Lung (tissue), 12 donors: Measurements from ENCODE around the gene KRTAP9-9. TPM values are rescaled to one million over a fixed set of nuclear protein-coding genes. Genes with fewer than 3 reads are reported as not detected.

ENCODE experiments used
- ATAC-seq: fragments of 200-7000 bp; cut with Tn5 transposase; one replicate; pipeline ENCODE4 v1.9.1; 2020; ENCODE audit warnings: moderate number of reproducible peaks; ENCODE audit not compliant: insufficient read depth, low FRiP score
- DNase-seq, 3 donors: peaks; one replicate each; pipeline ENCODE4 v3.0.0-alpha.2; 2013 to 2017
- H3K27ac ChIP-seq, 2 donors: one replicate each; pipeline ENCODE4 v1.5.1; 2013; ENCODE audit warnings: mild to moderate bottlenecking in 2 of 2, moderate library complexity in 2 of 2, control low read depth in 1 of 2, inconsistent platforms in 1 of 2, low read depth in 1 of 2, low read length in 1 of 2
- H3K27me3 ChIP-seq, 3 donors: one replicate each; pipeline ENCODE4 v1.5.1; 2013; ENCODE audit warnings: low read length in 2 of 3; ENCODE audit not compliant: control insufficient read depth in 3 of 3, insufficient read depth in 3 of 3
- H3K36me3 ChIP-seq, 4 donors: one replicate each; pipeline ENCODE4 v1.5.1; 2013; ENCODE audit warnings: low read length in 4 of 4, mild to moderate bottlenecking in 1 of 4, moderate library complexity in 1 of 4; ENCODE audit not compliant: control insufficient read depth in 4 of 4, insufficient read depth in 4 of 4
- H3K4me1 ChIP-seq, 5 donors: one replicate each; pipeline ENCODE4 v1.5.1; 2013; ENCODE audit warnings: low read length in 5 of 5, mild to moderate bottlenecking in 2 of 5, moderate library complexity in 1 of 5; ENCODE audit not compliant: control insufficient read depth in 5 of 5, insufficient read depth in 5 of 5
- H3K4me3 ChIP-seq: one replicate; pipeline ENCODE4 v1.5.1; 2013; ENCODE audit warnings: mild to moderate bottlenecking, control low read depth, moderate library complexity
- H3K9ac ChIP-seq, 2 donors: one replicate each; pipeline ENCODE4 v1.5.1; 2013; ENCODE audit warnings: low read length in 2 of 2, control low read depth in 1 of 2; ENCODE audit not compliant: insufficient read depth in 1 of 2
- H3K9me3 ChIP-seq, 4 donors: one replicate each; pipeline ENCODE4 v1.5.1; 2013; ENCODE audit warnings: low read length in 3 of 4, mild to moderate bottlenecking in 1 of 4, moderate library complexity in 1 of 4; ENCODE audit not compliant: control insufficient read depth in 4 of 4, insufficient read depth in 3 of 4
- WGBS, 2 donors: extraction: QIAGEN DNeasy Blood & Tissue Kit; methylation state at CpG; one replicate each; pipeline ENCODE4 v1.1.7; 2013; 5-methylcytosine and 5-hydroxymethylcytosine counted together
- polyA plus RNA-seq, 2 donors: library from polyadenylated mRNA; stranded (reverse); fragments of 200-250 nt; gene quantifications; one replicate each; pipeline ENCODE4 v1.2.1, GENCODE V29; 2013
- total RNA-seq, 2 donors: library from RNA; depleted of rRNA in 1 of 2; stranded (reverse); fragments of >200 nt in 1 of 2; gene quantifications; one replicate each; pipeline ENCODE4 v1.2.1, GENCODE V29; 2014 to 2021
- TF ChIP-seq, protein P1 (sequence below): IDR thresholded peaks from 2 replicates; pipeline ENCODE4 v1.5.1; 2012; ENCODE audit warnings: mild to moderate bottlenecking; ENCODE audit errors: control extremely low read depth, extremely low read depth
- donor health status: control.
- donor health status: control.
- donor health status: Bipolar disorder and iron deficiency.
- donor health status: healthy.
- donor health status: DM: yes; HTN: yes; CAD: no.

KRTAP9-9 gene
- total and polyA plus RNA-seq, 4 donors = not detected

DNA sequence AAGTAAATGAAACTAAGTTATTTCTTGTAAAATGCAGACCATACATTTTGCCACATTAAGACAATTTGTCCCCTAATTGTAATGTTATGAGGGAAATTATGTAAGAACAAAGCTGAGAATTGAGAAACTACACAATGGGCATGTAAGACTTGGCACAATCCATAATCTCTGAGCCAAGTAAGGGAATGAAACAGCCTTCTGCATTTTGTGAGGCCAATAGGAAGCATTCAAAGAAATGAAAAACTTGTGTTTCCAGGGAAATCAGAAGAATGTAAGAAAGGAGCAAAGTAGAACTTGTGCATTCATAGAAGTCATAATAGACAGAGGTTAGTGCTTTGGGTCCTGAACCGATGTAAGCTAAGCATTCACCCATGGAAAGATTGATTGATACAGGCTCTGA lies 3.9 kb upstream of the KRTAP9-9 start:
- TF ChIP-seq, protein P1, sequence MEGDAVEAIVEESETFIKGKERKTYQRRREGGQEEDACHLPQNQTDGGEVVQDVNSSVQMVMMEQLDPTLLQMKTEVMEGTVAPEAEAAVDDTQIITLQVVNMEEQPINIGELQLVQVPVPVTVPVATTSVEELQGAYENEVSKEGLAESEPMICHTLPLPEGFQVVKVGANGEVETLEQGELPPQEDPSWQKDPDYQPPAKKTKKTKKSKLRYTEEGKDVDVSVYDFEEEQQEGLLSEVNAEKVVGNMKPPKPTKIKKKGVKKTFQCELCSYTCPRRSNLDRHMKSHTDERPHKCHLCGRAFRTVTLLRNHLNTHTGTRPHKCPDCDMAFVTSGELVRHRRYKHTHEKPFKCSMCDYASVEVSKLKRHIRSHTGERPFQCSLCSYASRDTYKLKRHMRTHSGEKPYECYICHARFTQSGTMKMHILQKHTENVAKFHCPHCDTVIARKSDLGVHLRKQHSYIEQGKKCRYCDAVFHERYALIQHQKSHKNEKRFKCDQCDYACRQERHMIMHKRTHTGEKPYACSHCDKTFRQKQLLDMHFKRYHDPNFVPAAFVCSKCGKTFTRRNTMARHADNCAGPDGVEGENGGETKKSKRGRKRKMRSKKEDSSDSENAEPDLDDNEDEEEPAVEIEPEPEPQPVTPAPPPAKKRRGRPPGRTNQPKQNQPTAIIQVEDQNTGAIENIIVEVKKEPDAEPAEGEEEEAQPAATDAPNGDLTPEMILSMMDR = no peak
- H3K27me3 ChIP-seq = peaks cover 0 to 8% (median under 1%) of the 10 kb centered on the region in 3 donors
- no peak overlapping the region for H3K4me3 ChIP-seq
- 93 to 97% methylated on average over 1 of the region's 1 CpG for WGBS, 2 donors
- DNase-seq (no peak), ATAC-seq (no peak)
- H3K27ac ChIP-seq = no peak overlapping the region
- H3K9me3 ChIP-seq = no peaks in the 10 kb centered on the region
- no peak overlapping the region for H3K9ac ChIP-seq
- H3K4me1 ChIP-seq = no peaks in the 10 kb centered on the region
- H3K36me3 ChIP-seq = no peaks in the 10 kb centered on the region

DNA sequence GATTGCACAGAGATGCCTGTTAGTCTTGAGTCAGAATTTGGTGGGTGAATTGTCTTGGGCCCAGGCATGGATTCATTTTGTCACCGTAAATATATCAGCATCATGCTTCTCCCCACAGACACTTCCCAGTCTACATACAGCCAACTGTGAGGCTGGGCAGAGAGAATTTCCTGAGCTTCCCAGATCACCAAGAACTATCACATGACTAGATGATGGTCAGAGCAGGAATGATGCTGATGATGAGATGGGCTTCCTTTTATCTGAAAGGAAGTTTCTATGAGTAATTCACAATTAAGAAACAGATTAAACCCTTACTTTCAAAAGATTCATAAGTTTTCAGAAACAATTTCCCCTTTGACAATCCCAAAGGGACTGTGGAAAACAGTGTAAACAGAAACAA lies 323 bp upstream of the KRTAP9-9 start:
- DNase-seq (no peak), ATAC-seq (no peak)
- TF ChIP-seq, protein P1 = no peak
- no peak overlapping the region for H3K9ac ChIP-seq
- H3K36me3 ChIP-seq = no peaks in the 10 kb centered on the region
- no peaks in the 10 kb centered on the region for H3K4me1 ChIP-seq
- WGBS, 2 donors = 45 to 58% methylated on average over 1 of the region's 1 CpG
- H3K9me3 ChIP-seq = no peaks in the 10 kb centered on the region
- peaks cover 0 to 8% (median 2%) of the 10 kb centered on the region in 3 donors for H3K27me3 ChIP-seq
- no peak overlapping the region for H3K27ac ChIP-seq
- no peak overlapping the region for H3K4me3 ChIP-seq

DNA sequence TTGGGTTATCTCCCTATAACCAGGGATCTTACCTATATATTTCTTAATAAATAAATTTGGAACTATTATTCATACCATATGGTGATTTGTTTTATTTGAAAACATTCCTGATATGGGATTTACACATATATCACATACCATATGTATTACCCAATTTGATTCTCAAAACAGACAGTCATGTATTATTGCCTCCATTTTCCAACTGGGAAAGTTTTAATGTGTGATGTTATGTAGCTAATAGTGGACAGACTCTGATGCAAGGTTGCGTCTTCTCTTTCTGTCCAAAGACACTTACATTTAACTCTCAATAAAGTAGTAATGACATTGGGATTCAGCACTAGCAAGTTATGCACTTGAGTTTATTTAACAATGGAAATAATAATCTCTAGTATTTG lies 1.1 kb downstream of the KRTAP9-9 start:
- Histone ChIP-seq H3K27me3 (peaks cover 0 to 5% (median 2%) of the 10 kb centered on the region in 3 donors), H3K36me3 (no peaks in the 10 kb centered on the region), H3K4me3 (no peak overlapping the region), H3K9ac (no peak overlapping the region), H3K27ac (no peak overlapping the region), H3K9me3 (no peaks in the 10 kb centered on the region), H3K4me1 (no peaks in the 10 kb centered on the region)
- ATAC-seq (no peak), DNase-seq (no peak)
- WGBS, 2 donors = 90 to 96% methylated on average over 1 of the region's 1 CpG
- TF ChIP-seq, protein P1 = no peak

DNA sequence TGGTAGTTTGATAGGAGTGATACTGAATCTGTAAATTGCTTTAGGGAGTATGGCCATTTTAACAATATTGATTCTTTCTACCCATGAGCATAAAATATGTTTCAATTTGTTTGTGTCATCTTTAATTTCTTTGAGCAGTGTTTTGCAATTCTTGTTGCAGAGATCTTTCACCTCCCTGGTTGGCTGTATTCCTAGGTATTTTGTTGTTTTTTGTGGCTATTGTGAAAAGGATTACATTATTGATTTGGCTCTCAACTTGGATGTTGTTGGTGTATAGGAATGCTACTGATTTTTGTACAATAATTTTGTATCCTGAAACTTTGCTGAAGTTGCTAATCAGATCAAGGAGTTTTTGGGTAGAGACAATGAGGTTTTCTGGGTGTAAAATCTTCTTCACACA lies 3.2 kb downstream of the KRTAP9-9 start:
- H3K9ac ChIP-seq = no peak overlapping the region
- H3K4me3 ChIP-seq = no peak overlapping the region
- no peak for ATAC-seq
- no peaks in the 10 kb centered on the region for H3K9me3 ChIP-seq
- H3K4me1 ChIP-seq = no peaks in the 10 kb centered on the region
- TF ChIP-seq, protein P1 = no peak
- DNase-seq = no peak
- peaks cover 0 to 9% (median 2%) of the 10 kb centered on the region in 3 donors for H3K27me3 ChIP-seq
- no peaks in the 10 kb centered on the region for H3K36me3 ChIP-seq
- no peak overlapping the region for H3K27ac ChIP-seq
